CD4-positive, alpha-beta T cell treated with Interleukin-21 for 1 hour (primary cell): ENCODE results near the gene SPDYC.
"Not testable (repeated sequence)": the region's sequence is repeated elsewhere in the genome, so short reads cannot be mapped to it uniquely, and the experiment has no call there.

Source experiments
- DNase-seq: peaks from one replicate; pipeline ENCODE4 v3.0.0-alpha.2; 2020

SPDYC gene

DNA sequence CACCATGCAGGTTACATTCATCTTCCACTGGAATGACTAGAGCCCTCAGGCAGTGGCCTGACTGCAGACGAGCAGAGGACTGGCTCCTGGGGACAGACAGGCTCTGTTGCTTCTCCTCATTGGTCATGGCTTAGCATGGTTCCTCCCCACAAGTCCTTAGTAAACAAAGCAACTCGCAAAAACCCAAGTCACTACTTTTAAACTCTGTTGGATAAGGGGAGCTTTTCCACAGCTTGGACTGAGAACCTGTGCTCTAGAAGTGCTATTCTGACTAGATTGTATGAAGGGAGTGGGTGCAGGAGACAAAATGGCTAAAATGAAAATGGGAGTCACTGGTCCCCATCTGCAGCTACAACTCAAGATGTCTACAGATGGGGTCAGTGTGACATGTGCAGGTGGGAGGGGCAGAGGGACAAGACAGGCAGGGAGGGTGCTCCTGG is 4.6 kb downstream of the SPDYC start:
- DNase-seq: not testable (repeated sequence)

DNA sequence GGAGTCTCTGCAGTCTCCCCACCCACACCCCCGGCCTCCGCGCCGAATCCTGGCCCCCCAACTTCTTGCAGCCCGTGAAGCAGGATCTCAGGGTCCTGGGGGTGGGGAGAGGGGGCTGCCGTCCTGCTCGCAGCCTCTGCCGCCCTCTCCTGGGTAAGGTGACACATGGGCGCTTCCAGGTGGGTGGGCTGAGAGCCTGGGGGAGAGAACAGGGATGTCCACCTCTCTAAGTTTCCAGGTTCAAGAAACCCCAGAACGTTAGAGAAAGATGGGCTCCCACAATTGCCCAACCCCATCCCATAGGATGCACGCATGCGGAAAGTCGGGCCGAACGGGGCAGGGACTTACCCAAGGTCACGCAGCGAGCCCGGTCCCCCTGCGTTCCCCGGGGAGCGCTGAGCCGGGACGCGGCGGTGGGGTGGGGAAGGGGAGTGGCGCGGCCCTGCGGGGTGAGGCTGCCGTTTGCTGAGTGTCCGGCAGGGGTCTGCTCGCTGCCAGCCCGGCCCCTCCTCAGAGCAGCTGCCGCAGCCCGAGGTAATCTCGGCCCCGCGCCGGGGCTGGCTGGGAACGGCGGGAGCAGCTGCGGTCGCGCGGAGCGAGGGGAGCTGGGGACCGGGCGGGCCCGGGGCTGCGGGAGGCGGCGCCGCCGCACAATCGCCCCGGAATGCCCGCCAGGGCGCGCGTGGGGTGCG is 11.0 kb downstream of the SPDYC start:
- DNase-seq: peak; percentile 58

DNA sequence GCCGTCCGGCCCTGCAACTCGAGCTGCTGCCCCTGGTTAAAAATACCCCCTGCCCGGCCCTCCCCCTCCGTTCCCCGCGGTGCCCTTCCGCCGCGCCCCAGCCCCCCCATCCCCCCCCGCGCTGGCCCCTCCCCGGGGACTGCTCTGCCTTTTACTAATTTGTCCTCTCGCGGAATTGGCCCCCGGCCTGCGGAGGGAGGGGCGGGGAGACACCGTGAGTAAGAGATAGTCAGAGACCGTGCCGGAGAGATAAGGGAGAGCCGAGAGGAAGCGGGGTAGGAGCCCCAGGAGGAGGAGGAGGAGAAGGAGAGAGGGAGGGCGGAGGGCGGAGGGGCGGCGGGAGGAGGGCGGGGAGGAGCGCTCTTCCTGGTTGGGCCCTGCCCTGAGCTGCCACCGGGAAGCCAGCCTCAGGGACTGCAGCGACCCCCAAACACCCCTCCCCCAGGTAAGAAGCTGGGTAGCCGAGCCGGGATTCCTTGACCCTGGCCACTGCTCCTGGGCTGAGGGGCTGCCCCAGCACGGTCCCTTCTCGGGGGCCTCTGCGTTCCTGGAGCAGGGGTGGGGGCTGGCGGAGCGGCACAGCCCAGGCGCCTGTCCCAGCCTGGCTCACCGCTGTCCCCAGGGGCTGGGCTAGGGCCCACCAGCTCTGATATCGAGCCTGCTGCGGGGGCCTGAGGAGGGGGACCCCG is 11.7 kb downstream of the SPDYC start, which contains the start of gene CAPN1:
CAPN1 (plus strand) TSS at position 360 of the 689 bp plus-strand sequence. CDS start 774 bp downstream, outside the sequence.
- DNase-seq: peak; percentile 82

DNA sequence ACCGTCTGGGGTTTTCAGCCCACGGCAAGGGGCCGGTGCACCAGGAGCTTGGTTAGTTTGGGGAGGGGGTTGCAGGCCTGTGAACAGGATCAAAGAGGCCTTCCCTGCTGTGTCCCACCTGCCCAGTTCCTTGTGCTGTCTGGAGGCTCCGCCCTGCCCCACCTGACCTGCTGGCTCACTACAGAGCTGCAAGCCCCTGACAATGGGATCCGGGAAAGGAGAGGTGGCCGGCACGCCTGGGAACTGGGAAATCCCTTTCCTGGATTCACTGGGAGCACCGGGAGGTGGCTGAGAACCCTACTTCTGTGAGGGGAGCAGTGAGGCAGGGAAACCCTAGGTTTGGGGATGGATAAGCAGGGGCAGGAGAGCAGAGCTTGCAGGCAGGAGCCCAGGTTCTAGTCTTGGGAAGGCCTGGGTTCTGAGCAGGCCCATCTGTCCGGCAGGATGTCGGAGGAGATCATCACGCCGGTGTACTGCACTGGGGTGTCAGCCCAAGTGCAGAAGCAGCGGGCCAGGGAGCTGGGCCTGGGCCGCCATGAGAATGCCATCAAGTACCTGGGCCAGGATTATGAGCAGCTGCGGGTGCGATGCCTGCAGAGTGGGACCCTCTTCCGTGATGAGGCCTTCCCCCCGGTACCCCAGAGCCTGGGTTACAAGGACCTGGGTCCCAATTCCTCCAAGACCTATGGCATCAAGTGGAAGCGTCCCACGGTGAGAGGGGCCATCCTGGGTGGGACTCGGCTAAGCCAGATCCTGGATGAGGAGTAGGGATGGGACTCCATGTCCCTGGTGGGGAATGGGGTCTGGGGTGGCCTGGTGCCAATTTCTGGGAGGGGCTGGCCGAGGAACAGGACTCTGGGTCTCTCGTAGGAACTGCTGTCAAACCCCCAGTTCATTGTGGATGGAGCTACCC is 12.5 kb downstream of the SPDYC start:
- DNase-seq: no peak

DNA sequence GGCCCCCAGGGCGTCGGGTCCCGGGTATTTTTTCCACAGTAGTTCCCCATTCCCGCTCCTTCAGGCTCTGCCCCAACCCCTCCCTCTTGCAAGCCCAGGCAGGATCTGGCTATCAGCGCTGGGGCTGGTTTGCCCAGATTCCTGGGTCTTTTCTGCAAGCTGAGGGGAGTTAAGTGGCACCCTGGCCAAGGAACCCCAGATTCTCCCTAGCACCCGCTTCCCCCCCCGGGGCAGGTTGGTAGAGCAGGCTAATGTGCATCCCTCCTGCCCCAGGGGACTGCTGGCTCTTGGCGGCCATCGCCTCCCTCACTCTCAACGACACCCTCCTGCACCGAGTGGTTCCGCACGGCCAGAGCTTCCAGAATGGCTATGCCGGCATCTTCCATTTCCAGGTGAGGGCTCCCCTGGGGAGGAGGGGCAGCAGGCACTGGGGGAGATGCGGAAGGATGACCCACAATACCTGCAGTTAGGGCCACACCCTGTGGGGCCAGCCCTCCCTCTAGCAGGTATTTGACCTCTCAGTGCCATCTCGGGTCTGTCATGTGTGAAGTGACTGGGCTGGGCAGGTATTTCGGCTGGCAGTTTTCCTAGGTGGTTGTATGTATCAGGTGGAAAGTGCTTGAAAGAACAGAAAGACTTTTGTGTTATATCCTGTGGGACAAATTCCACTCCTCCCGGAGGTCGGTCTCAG is 13.3 kb downstream of the SPDYC start:
- DNase-seq: no peak

DNA sequence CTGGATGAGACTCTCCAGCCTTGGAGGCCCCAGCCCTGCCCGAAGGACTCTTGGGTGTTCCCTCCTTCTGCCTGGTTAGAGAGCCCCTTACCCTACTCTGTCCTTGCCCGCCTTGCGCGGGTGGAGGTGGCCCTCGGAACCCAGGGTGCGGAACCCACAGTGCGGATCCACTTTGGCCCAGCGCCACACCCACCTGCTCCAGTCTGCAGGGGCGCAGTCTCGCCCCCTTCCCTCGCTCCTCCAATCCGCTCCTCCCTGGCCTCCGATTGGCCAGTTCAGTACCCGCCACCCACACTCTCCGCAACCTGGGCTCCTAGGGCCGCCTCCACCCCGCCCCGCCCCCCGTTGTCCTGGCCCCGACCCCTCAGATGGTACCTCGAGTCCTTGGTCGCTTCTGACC is 14.1 kb downstream of the SPDYC start:
- no peak for DNase-seq

DNA sequence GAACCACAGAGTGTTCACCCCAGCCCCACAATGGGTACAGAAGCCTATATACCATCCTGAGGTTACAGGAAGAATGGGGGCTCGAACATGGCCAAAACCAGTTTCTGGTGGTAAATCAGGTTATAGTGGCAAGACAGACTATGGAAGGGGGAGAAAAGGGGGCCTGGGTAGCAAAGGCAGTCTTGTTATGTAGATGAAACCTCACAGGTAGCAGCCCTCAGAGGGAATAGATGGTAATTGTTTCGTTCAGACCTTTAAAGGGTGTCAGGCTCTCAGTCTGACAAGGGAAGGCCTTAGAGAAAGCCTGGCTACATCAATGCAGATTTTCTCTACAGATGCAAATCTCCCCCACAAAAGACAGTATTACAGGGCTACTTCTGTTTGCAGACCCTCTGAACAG is 15.1 kb downstream of the SPDYC start:
- DNase-seq: no peak

DNA sequence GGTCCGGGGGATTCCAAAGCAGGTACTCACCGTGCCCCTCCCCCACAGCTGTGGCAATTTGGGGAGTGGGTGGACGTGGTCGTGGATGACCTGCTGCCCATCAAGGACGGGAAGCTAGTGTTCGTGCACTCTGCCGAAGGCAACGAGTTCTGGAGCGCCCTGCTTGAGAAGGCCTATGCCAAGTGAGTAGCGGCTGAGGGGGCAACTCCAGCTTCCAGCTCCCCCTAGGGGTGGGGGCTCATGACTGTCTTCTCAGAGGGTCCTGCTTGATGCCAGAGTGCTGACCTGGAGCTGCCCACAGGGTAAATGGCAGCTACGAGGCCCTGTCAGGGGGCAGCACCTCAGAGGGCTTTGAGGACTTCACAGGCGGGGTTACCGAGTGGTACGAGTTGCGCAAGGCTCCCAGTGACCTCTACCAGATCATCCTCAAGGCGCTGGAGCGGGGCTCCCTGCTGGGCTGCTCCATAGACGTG is 15.9 kb downstream of the SPDYC start:
- no peak for DNase-seq

DNA sequence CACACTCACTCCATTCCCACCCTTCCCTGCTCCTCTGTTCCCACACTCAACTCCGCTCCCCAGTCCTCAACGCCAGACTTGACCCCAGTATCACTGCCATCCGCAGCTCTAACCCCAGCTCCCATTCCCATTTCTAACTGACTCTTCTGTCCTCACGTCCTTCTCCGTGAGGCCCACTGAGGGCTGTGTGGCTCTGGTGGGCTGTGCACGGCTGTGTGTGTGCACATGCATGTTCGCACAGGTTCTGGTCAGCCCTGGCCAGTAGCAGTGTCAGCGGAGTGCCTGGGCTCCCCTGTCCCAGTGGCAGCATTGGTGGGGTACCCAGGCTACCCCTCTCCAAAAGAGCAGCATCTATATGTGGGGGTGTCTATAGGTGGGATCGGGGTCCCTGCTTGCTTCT is 16.7 kb downstream of the SPDYC start:
- no peak for DNase-seq

DNA sequence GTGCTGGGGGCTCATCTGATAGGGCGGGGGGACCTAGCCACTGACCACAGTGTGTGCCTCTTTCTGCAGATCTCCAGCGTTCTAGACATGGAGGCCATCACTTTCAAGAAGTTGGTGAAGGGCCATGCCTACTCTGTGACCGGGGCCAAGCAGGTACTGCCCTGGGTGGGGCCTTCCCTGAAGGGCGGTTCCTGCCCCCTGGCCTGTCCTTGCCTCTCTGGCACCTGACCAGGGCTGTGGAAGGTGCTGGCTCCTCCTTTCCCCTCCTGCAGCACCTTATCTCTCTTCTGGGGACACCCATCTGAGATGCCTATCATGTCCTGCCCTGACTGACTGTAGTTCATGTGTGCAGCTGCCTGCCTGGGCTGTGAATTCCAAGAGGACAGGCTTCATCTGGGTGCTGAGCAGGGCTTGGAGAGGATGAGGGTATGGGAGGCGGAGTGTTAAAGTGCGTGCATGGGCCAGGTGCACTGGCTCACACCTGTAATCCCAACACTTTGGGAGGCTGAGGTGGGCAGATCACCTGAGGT is 17.2 kb downstream of the SPDYC start:
- no peak for DNase-seq

DNA sequence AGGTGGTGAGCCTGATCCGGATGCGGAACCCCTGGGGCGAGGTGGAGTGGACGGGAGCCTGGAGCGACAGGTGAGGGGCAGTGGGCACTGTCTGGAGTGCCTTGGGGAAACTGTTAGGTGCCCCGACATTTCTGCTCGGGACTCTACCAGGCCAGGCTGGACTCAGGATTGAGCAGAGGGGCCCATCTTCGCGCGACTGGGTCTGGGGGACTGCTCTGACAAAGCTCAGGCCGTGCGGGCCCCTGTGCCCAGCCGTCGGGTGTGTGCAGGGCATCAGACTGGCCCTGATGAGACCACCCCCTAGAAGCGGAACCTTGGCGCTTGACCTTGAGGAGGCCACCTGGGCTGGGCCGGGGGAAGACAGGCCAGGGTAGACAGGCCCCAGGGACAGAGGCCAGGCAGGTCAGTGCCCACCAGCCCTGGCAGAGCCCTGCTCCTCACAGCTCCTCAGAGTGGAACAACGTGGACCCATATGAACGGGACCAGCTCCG is 18.0 kb downstream of the SPDYC start:
- DNase-seq: no peak

DNA sequence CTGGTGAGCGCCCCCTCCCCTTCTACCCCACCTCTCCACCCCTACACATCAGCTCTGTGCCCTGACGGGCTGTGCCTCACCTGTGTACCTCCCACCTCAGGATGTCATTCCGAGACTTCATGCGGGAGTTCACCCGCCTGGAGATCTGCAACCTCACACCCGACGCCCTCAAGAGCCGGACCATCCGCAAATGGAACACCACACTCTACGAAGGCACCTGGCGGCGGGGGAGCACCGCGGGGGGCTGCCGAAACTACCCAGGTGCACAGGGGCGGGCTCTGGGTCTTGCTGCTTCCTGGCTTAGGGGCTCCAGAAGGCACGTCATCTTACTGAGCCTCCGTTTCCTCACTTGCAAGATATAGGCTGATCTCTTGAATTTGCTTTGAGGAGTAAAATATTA is 18.5 kb downstream of the SPDYC start:
- no peak for DNase-seq

DNA sequence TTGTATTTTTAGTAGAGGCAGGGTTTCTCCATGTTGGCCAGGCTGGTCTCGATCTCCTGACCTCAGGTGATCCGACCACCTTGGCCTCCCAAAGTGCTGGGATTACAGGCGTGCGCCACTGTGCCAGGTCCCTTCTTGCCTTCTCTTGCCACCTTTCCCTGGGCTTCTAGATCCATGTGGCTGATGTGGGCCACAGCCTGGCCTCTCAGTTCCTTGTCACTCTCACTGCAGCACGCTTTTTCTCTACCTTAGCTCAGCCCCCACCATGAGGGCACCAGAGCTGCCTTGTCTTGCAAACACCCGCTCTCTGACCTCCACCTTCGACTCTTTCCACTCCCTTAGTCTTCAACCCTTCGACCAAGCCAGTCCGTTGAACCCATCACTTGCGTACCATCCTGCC is 19.2 kb downstream of the SPDYC start:
- DNase-seq: no peak

DNA sequence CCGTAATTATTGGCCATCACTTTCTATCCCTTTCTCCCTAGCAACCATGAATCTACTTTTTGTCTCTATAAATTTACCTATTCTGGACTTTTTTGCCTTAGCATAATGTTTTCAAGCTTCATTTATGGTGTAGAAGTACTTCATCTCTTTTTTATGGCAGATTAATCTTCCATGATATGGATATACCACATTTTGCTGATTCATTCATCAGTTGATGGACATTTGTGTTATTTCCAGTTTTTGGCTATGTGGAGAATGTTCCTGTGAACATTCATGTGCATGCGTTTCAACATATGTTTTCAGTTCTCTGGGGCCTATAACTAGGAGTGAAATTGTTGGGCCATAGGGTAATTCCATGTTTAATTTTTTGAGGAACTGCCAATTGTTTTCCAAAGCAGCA is 24.5 kb downstream of the SPDYC start:
- DNase-seq: no peak

DNA sequence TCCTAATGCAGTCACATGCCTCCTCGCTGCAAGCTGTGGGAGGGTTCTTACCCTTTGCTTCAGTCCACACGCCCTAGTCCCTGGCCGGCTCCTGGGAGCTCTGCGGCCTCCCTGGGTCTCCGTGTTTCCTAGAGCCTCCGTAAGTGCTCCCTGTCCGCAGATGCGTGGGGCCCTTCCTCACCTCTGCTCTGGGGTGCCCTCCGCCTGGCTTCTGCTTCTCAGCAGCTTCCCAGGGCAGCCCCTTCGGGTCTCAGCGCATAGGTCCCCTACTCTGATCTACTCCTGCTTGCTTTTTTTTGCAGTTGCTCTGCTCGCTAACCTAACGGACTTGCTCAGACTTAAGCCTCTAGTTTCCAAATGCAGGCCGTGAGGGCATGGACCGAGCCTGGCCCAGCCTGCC is 34.1 kb downstream of the SPDYC start:
- DNase-seq: no peak

DNA sequence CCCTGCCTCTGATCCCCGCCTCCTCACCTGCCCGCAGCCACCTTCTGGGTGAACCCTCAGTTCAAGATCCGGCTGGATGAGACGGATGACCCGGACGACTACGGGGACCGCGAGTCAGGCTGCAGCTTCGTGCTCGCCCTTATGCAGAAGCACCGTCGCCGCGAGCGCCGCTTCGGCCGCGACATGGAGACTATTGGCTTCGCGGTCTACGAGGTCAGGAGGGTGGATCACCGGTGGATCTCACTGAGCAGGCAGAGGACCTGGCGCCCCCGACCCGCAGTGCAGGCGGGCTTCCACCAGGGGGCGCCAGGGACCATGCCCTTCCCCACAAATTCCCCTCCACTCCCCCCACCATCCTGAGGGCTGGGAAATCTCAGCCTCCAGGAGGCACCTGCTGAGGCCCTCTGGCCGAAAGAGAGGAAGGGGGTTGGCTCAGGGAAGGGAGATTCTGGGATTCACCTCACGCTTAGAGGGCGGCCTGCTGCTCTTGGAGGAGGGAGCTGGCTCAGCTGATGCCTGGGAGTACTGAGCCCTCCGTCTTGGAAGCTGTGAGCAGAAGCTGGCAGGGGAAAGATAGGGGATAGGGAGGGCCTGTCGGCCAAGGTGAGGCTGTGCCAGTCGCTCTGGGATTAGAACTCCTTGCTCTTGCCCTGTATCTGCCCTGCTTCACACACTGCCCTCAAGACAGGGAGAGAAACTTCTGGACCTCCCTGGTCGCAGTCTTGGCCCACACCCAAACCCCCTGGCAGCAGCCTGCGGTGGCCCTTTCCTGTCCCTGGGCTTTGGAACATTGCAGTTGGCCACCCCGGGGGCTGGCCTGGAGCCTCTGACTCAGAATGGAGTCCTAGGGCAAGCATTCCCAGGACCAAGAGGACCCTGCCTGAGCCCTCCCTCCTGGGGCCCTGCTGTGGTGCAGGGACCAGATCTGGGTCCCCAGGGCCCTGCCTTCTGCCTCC is 34.9 kb downstream of the SPDYC start:
- peak; percentile 44 for DNase-seq

DNA sequence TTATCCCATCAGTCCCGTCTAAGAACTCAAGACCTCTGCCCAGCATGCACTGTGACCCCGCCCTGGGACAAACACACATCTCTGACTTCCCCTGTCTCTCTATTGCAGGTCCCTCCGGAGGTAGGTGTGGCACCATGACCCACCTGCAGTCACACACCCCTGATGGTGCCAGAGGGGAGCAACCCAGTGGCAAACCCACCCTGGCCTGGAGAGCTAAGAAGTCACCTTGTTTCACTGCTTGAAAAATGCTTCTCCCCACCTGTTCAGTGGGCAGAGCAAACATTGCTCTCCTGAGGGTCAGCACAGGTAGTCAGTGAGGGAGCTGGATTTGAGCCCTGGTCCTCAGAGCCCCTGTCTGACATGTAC is 35.6 kb downstream of the SPDYC start:
- no peak for DNase-seq

DNA sequence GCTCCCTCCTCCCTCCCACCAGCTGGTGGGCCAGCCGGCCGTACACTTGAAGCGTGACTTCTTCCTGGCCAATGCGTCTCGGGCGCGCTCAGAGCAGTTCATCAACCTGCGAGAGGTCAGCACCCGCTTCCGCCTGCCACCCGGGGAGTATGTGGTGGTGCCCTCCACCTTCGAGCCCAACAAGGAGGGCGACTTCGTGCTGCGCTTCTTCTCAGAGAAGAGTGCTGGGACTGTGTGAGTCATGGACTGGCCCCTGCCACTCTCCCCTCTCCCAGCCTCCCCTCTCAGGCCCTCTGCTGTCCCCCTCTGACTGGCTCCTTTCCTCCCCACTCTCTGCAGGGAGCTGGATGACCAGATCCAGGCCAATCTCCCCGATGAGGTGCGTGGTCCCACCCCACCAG is 36.4 kb downstream of the SPDYC start:
- no peak for DNase-seq

DNA sequence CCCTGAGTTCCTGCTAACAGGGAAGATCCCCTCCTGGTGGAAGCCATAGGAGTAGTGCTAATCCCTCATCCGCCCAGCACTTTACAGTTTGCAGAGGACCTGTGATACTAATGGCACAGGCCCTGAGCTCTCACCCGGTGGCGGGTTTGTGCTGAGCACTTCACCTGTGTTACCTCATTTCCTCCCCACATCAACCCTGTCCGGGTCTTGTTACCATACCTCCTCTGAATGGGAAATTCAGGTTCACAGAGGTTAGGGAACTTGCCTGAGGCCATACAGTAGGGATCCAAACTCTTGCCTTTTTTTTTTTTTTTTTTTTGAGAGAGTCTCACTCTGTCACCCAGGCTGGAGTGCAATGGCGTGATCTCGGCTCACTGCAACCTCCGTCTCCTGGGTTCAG is 36.9 kb downstream of the SPDYC start:
- DNase-seq: no peak

DNA sequence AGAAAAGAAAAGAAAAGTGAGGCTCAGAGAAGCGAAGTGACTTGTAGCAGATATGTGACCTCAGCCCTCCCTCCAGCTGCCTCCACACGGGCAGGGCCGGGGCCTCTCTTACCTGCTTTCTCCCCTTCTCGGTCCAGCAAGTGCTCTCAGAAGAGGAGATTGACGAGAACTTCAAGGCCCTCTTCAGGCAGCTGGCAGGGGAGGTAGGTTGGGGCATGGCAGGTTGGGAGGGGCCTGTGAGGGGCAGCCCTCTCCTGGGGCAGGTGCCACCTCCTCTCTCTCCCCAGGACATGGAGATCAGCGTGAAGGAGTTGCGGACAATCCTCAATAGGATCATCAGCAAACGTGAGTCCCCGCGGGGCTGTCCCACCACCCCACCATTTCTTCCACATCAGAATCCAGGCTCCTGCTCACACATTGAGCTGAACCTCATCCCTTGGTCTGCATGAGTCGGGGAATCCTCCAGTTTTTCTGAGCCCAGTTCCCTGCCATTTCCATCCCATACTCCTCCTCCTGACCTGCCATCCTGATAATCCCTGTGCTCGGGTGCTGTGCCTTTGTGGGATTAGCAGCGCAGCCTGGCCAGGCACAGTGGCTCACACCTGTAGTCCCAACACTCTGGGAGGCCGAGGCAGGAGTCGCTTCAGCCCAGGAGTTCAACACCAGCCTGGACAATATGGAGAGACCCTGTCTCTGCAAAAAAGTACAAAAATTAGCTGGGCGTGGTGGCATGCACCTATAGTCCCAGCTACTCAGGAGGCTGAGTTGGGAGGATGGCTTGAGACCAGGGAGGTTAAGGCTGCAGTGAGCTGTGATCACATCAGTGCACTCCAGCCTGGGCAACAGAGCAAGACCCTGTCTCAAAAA is 38.1 kb downstream of the SPDYC start:
- DNase-seq: no peak
